HFFc6 (cell line): ENCODE data around the gene HAGHL. TPM values are rescaled to one million over a fixed set of nuclear protein-coding genes. Genes with fewer than 3 reads are reported as not detected.

ENCODE experiments used
- DNase-seq: peaks from one replicate; pipeline ENCODE4 v3.0.0-alpha.2; 2018
- H3K27ac Mint-ChIP-seq: 2 replicates; pipeline ENCODE4 v1.8.0; 2020; ENCODE audit warnings: mild to moderate bottlenecking, mixed read lengths
- H3K27me3 Mint-ChIP-seq: 2 replicates; pipeline ENCODE4 v1.8.0; 2021; ENCODE audit warnings: mild to moderate bottlenecking, moderate library complexity, mixed read lengths; ENCODE audit not compliant: insufficient read depth
- H3K36me3 Mint-ChIP-seq: 2 replicates; pipeline ENCODE4 v1.8.0; 2021; ENCODE audit warnings: low read depth, mixed read lengths
- H3K4me1 Mint-ChIP-seq: 2 replicates; pipeline ENCODE4 v1.8.0; 2020; ENCODE audit warnings: low read depth, mixed read lengths
- H3K4me3 Mint-ChIP-seq: 2 replicates; pipeline ENCODE4 v1.8.0; 2020; ENCODE audit warnings: mild to moderate bottlenecking, moderate library complexity, mixed read lengths
- H3K9me3 Mint-ChIP-seq: 2 replicates; pipeline ENCODE4 v1.8.0; 2020; ENCODE audit warnings: mild to moderate bottlenecking, mixed read lengths
- CTCF ChIP-seq: fragments of 200-600 bp; sonication (generic); IDR thresholded peaks from 2 replicates; pipeline ENCODE4 v1.5.0; 2021; ENCODE audit warnings: antibody characterized with exemption, mild to moderate bottlenecking
- total RNA-seq, 6 experiments: library from RNA; stranded (reverse); fragmentation: NEBNext Ultra II Directional; extraction: Animal tissue kit (Norgen Biotek cat#: 25700); gene quantifications; 2 replicates in 1 of 6; 3 replicates in 5 of 6; pipeline ENCODE4 v1.2.3, GENCODE V29; 2021

The HAGHL gene
- total RNA-seq, 6 experiments from 2014 or later = 11.4 to 16.6 (median 14.1) TPM

GRCh38 chr16:728131-728889 lies 1.4 kb downstream of the HAGHL start:
- Mint-ChIP-seq H3K9me3 (no peaks in the 10 kb centered on the region), H3K4me3 (0 out of 2 replicates have a peak overlapping the region, but pooled peaks have one; percentile 32), H3K4me1 (peaks cover 4% of the 10 kb centered on the region; the same call in 1 of the 2 replicates), H3K27ac (no peak overlapping the region), H3K36me3 (no peaks in the 10 kb centered on the region), H3K27me3 (peaks cover 7% of the 10 kb centered on the region)
- DNase-seq = peak; percentile 84
- TF ChIP-seq CTCF = no peak

- peaks cover 4% of the 10 kb centered on the region; the same call in 1 of the 2 replicates for H3K4me1 Mint-ChIP-seq
- 0 out of 2 replicates have a peak overlapping the region, but pooled peaks have one; percentile 32 for H3K4me3 Mint-ChIP-seq
Measured at GRCh38 chr16:728890-729744, 2.2 kb downstream of the HAGHL start.

GRCh38 chr16:729768-730665 lies 3.1 kb downstream of the HAGHL start:
- no peak for DNase-seq
- H3K36me3 Mint-ChIP-seq = no peaks in the 10 kb centered on the region
- no peaks in the 10 kb centered on the region for H3K9me3 Mint-ChIP-seq
- H3K27me3 Mint-ChIP-seq = peaks cover 7% of the 10 kb centered on the region
- H3K4me3 Mint-ChIP-seq = no peak overlapping the region
- no peak for TF ChIP-seq CTCF
- H3K27ac Mint-ChIP-seq = no peak overlapping the region
- peaks cover 4% of the 10 kb centered on the region; the same call in 1 of the 2 replicates for H3K4me1 Mint-ChIP-seq

More at GRCh38 chr16:728890-729744, 2.2 kb downstream of the HAGHL start:
- Mint-ChIP-seq H3K27ac (no peak overlapping the region), H3K36me3 (no peaks in the 10 kb centered on the region), H3K9me3 (no peaks in the 10 kb centered on the region), H3K27me3 (peaks cover 7% of the 10 kb centered on the region)
- no peak for TF ChIP-seq CTCF
- no peak for DNase-seq

GRCh38 chr16:730666-731509 lies 4.0 kb downstream of the HAGHL start:
- H3K27ac Mint-ChIP-seq = no peak overlapping the region
- H3K4me3 Mint-ChIP-seq = no peak overlapping the region
- peaks cover 4% of the 10 kb centered on the region; the same call in 1 of the 2 replicates for H3K4me1 Mint-ChIP-seq
- H3K36me3 Mint-ChIP-seq = peaks cover under 1% of the 10 kb centered on the region; the same call in 1 of the 2 replicates
- no peak for DNase-seq
- H3K9me3 Mint-ChIP-seq = no peaks in the 10 kb centered on the region
- TF ChIP-seq CTCF = no peak
- H3K27me3 Mint-ChIP-seq = peaks cover 2% of the 10 kb centered on the region; the same call in 1 of the 2 replicates
